WTC11 (cell line): ENCODE data around the gene ADCY3. TPM values are rescaled to one million over a fixed set of nuclear protein-coding genes. Genes with fewer than 3 reads are reported as not detected.

Source experiments
- ATAC-seq: fragments of 200-7000 bp; cut with Tn5 transposase; 2 replicates; pipeline ENCODE4 v1.10.0; 2021; ENCODE audit warnings: mild to moderate bottlenecking, moderate library complexity
- CTCF ChIA-PET: fragments of 300-600 bp; sonication (Branson Sonifier 250); formaldehyde crosslinking; loops from one replicate; lab custom pipeline; 2021; ENCODE audit warnings: antibody characterized with exemption; lab: Charles Lee
- POLR2A ChIA-PET: fragments of 350-600 bp; sonication (Branson Sonifier 250); formaldehyde crosslinking; loops from one replicate; lab custom pipeline; 2021; ENCODE audit warnings: antibody characterized with exemption; lab: Charles Lee
- DNase-seq: peaks from one replicate; pipeline ENCODE4 v3.0.0; 2021; ENCODE audit warnings: low spot score
- H3K27ac Mint-ChIP-seq: 2 replicates; pipeline ENCODE4 v1.8.0; 2021; ENCODE audit warnings: mixed read lengths
- H3K27me3 Mint-ChIP-seq: 2 replicates; pipeline ENCODE4 v1.8.0; 2021; ENCODE audit warnings: low read depth, mild to moderate bottlenecking, moderate library complexity, mixed read lengths
- H3K36me3 Mint-ChIP-seq: 2 replicates; pipeline ENCODE4 v1.8.0; 2021; ENCODE audit warnings: mixed read lengths
- H3K4me1 Mint-ChIP-seq: 2 replicates; pipeline ENCODE4 v1.8.0; 2022; ENCODE audit warnings: mixed read lengths
- H3K4me3 Mint-ChIP-seq: 2 replicates; pipeline ENCODE4 v1.8.0; 2021; ENCODE audit warnings: mild to moderate bottlenecking, moderate library complexity, mixed read lengths
- H3K9me3 Mint-ChIP-seq: 2 replicates; pipeline ENCODE4 v1.8.0; 2021; ENCODE audit warnings: mixed read lengths
- AFF4 ChIP-seq: sonication (generic); formaldehyde crosslinking; IDR thresholded peaks from 2 replicates; pipeline ENCODE4 v1.8.1; 2023; ENCODE audit warnings: mild to moderate bottlenecking, missing genetic modification reagents, borderline replicate concordance
- ARID4B ChIP-seq: sonication (generic); formaldehyde crosslinking; IDR thresholded peaks from 2 replicates; pipeline ENCODE4 v1.8.0; 2023; ENCODE audit warnings: missing genetic modification reagents, mild to moderate bottlenecking, borderline replicate concordance
- CBFB ChIP-seq: sonication (generic); formaldehyde crosslinking; IDR thresholded peaks from 2 replicates; pipeline ENCODE4 v1.8.1; 2022; ENCODE audit warnings: mild to moderate bottlenecking, low read depth, missing genetic modification reagents
- FOXK1 ChIP-seq: sonication (generic); formaldehyde crosslinking; IDR thresholded peaks from 2 replicates; pipeline ENCODE4 v1.8.0; 2022; ENCODE audit warnings: mild to moderate bottlenecking, moderate library complexity, missing genetic modification reagents
- GTF2I ChIP-seq: fragments of 250-450 bp; sonication (Bioruptor Pico); conservative IDR thresholded peaks from 2 replicates; pipeline ENCODE4 v1.4.0; 2021; ENCODE audit warnings: mild to moderate bottlenecking
- JAZF1 ChIP-seq: fragments of 250-450 bp; sonication (Bioruptor Pico); IDR thresholded peaks from 2 replicates; pipeline ENCODE4 v1.9.0; 2021; ENCODE audit warnings: moderate library complexity, mild to moderate bottlenecking, inconsistent platforms
- NFE2L1 ChIP-seq: sonication (generic); formaldehyde crosslinking; IDR thresholded peaks from 2 replicates; pipeline ENCODE4 v1.8.1; 2023; ENCODE audit warnings: missing genetic modification reagents
- NFYB ChIP-seq: sonication (generic); formaldehyde crosslinking; conservative IDR thresholded peaks from 2 replicates; pipeline ENCODE4 v1.8.0; 2022; ENCODE audit warnings: low read depth, missing genetic modification reagents
- OVOL2 ChIP-seq: fragments of 250-450 bp; sonication (Bioruptor Pico); IDR thresholded peaks from 2 replicates; pipeline ENCODE4 v1.9.0; 2021; ENCODE audit warnings: mild to moderate bottlenecking, borderline replicate concordance
- ZNF396 ChIP-seq: fragments of 250-450 bp; sonication (Bioruptor Pico); IDR thresholded peaks from 2 replicates; pipeline ENCODE4 v1.8.0; 2021; ENCODE audit warnings: mild to moderate bottlenecking, moderate library complexity, borderline replicate concordance
- total RNA-seq: library from RNA; stranded (reverse); gene quantifications from 3 replicates; pipeline ENCODE4 v1.2.3, GENCODE V29; 2021
- TF ChIP-seq, protein P1 (sequence below): sonication (generic); formaldehyde crosslinking; IDR thresholded peaks from 2 replicates; pipeline ENCODE4 v1.8.1; 2022; ENCODE audit warnings: mild to moderate bottlenecking, moderate library complexity, missing genetic modification reagents
- TF ChIP-seq, protein P2 (sequence below): sonication (generic); formaldehyde crosslinking; IDR thresholded peaks from 2 replicates; pipeline ENCODE4 v1.8.0; 2022; ENCODE audit warnings: mild to moderate bottlenecking, missing genetic modification reagents

Gene ADCY3
- total RNA-seq, 1 experiment from 2014 or later: 37.1 TPM

GRCh38 chr2:24906466-24906865, 13.6 kb downstream of the ADCY3 start:
- Mint-ChIP-seq H3K27me3 (no peaks in the 10 kb centered on the region), H3K27ac (no peak overlapping the region), H3K36me3 (peaks cover 27% of the 10 kb centered on the region), H3K9me3 (peaks cover 9% of the 10 kb centered on the region; the same call in 1 of the 2 replicates), H3K4me1 (peaks cover 10% of the 10 kb centered on the region), H3K4me3 (no peak overlapping the region)
- no peak for DNase-seq
- TF ChIP-seq, protein P1, sequence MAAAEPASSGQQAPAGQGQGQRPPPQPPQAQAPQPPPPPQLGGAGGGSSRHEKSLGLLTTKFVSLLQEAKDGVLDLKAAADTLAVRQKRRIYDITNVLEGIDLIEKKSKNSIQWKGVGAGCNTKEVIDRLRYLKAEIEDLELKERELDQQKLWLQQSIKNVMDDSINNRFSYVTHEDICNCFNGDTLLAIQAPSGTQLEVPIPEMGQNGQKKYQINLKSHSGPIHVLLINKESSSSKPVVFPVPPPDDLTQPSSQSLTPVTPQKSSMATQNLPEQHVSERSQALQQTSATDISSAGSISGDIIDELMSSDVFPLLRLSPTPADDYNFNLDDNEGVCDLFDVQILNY (CRISPR knock-in tag): no peak
- TF ChIP-seq, protein P2, sequence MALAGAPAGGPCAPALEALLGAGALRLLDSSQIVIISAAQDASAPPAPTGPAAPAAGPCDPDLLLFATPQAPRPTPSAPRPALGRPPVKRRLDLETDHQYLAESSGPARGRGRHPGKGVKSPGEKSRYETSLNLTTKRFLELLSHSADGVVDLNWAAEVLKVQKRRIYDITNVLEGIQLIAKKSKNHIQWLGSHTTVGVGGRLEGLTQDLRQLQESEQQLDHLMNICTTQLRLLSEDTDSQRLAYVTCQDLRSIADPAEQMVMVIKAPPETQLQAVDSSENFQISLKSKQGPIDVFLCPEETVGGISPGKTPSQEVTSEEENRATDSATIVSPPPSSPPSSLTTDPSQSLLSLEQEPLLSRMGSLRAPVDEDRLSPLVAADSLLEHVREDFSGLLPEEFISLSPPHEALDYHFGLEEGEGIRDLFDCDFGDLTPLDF (CRISPR knock-in tag): no peak
- TF ChIP-seq CBFB (CRISPR knock-in tag) (no peak), ARID4B (CRISPR knock-in tag) (no peak), ZNF396 (no peak)
- no peak for ATAC-seq
- CTCF ChIA-PET: no interaction called here
- POLR2A ChIA-PET: no interaction called here

GRCh38 chr2:24903161-24904103, 16.6 kb downstream of the ADCY3 start:
- no peak overlapping the region for H3K4me3 Mint-ChIP-seq
- POLR2A ChIA-PET: no interaction called here
- H3K9me3 Mint-ChIP-seq: no peaks in the 10 kb centered on the region
- no peak for DNase-seq
- H3K36me3 Mint-ChIP-seq: peaks cover 12% of the 10 kb centered on the region
- H3K27me3 Mint-ChIP-seq: no peaks in the 10 kb centered on the region
- TF ChIP-seq AFF4 (no peak), NFE2L1 (CRISPR knock-in tag) (no peak), JAZF1 (CRISPR knock-in tag) (no peak), GTF2I (no peak), FOXK1 (CRISPR knock-in tag) (no peak), NFYB (CRISPR knock-in tag) (no peak), OVOL2 (CRISPR knock-in tag) (no peak), CBFB (CRISPR knock-in tag) (no peak)
- TF ChIP-seq, protein P1 (CRISPR knock-in tag): no peak
- TF ChIP-seq, all 79 proteins: peak for 0
- peak; percentile 38; the same call in 1 of the 2 replicates for ATAC-seq
- CTCF ChIA-PET: interaction anchor here (0.7 kb wide), 1 partner anchor 459 kb away, joined by 3 read pairs; no protein-coding TSS in a partner anchor
- peaks cover 18% of the 10 kb centered on the region for H3K4me1 Mint-ChIP-seq
- H3K27ac Mint-ChIP-seq: no peak overlapping the region
